ENCODE data around the gene COG3.

Gene COG3

DNA sequence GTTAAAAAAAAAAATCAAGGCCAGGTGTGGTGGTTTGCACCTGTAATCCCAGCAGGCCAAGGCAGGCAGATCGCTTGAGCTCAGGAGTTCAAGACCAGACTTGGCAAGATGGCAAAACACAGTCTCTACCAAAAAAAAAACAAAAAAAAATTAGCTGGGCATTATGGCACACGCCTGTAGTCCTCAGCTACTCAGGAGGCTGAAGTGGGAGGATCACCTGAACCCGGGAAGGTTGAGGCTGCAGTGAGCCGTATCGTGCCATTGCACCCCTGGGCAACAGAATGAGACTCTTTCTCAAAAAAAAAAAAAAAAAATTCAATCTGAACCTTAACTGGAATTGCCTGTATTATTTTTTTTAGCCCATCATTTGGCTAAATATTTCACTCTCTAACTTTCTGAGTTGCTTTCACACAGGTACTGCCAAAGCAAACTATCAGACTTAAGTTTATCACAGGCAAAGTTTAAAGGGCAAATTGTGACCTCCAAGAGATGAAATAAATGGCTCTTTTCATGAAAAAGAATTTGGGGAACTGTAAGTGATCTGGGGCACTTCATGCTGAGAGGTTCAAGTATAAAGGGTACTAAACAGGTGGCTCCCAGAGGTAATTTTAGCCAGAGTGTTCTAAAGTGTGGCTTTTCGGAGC lies 31.9 kb upstream of the COG3 start:
- TF ChIP-seq, protein P1, sequence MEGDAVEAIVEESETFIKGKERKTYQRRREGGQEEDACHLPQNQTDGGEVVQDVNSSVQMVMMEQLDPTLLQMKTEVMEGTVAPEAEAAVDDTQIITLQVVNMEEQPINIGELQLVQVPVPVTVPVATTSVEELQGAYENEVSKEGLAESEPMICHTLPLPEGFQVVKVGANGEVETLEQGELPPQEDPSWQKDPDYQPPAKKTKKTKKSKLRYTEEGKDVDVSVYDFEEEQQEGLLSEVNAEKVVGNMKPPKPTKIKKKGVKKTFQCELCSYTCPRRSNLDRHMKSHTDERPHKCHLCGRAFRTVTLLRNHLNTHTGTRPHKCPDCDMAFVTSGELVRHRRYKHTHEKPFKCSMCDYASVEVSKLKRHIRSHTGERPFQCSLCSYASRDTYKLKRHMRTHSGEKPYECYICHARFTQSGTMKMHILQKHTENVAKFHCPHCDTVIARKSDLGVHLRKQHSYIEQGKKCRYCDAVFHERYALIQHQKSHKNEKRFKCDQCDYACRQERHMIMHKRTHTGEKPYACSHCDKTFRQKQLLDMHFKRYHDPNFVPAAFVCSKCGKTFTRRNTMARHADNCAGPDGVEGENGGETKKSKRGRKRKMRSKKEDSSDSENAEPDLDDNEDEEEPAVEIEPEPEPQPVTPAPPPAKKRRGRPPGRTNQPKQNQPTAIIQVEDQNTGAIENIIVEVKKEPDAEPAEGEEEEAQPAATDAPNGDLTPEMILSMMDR (IDR thresholded peaks at IDR 0.05; ENCODE audit: extremely low read depth, missing control alignments) = no peak
- DNase-seq (ENCODE audit: low spot score) = no peak

DNA sequence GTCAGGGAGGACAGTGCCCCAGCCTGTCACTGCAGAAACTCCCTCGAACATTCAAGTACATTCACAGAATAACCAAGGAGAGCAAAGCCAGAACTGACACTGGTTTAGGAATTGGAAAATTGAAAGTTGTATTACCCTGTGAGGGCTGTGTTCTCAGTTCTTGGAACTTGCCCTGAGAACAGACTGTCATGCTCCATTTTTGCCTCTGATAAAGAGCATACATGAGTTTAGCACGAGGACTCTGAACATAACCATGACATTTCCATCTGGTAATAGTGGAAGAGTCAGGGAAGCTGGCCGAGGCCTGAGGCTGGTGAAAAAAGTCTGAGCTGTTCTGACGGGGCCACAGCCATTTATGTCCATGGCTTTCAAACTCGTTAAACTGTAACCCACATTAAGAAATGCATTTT lies 31.4 kb upstream of the COG3 start:
- TF ChIP-seq, protein P1 (IDR thresholded peaks at IDR 0.05; ENCODE audit: extremely low read depth, missing control alignments) = no peak
- no peak for DNase-seq (ENCODE audit: low spot score)

DNA sequence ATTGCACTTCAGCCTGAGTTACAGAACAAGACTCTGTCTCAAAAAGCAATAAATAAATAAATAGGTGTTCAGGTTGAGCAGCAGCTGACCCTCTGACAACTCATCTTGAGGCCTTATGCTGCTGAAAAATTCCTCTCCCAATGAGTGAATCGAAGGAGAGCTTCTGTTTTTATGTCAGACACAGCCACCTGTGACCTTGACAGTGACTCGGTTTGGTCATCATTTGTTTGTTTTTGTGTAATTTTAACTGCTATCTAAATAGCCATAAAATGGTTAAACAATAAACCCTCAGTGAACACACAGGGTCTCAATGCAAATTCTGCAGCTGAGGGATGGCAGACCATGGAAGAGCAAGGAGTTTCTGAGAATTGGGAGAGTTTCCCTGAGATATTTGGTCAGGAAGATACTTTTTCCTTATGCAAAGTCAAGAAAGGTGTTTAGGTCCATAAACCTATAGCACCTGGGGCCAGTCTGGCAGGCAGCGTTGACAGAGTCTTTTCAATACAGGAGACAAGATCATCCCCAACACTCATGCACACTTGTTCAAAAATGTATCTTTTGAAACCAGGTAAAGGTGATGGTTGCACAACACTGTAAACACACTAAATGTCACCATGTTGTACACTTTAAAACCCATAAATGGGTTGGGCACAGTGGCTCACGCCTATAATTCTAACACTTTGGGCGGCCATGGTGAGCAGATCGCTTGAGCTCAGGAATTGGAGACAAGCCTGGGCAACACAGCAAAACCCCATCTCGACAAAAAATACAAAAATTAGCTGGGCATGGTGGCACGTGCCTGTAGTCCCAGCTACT lies 30.0 kb upstream of the COG3 start:
- no peak for DNase-seq (ENCODE audit: low spot score)
- TF ChIP-seq, protein P1 (IDR thresholded peaks at IDR 0.05; ENCODE audit: extremely low read depth, missing control alignments) = no peak

DNA sequence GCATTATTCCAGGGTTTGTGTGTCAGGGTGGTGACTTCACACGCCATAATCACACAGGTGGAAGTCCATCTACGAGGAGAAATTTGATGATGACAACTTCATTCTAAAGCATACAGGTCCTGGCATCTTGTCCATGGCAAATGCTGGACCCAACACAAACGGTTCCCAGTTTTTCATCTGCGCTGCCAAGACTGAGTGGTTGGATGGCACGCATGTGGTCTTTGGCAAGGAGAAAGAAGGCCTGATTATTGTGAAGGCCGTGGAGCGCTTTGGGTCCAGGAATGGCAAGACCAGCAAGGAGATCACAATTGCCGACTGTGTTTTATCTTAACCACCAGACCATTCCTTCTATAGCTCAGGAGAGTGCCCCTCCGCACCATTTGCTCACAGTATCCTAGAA lies 28.4 kb upstream of the COG3 start:
- TF ChIP-seq, protein P1 (IDR thresholded peaks at IDR 0.05; ENCODE audit: extremely low read depth, missing control alignments) = no peak
- no peak for DNase-seq (ENCODE audit: low spot score)

DNA sequence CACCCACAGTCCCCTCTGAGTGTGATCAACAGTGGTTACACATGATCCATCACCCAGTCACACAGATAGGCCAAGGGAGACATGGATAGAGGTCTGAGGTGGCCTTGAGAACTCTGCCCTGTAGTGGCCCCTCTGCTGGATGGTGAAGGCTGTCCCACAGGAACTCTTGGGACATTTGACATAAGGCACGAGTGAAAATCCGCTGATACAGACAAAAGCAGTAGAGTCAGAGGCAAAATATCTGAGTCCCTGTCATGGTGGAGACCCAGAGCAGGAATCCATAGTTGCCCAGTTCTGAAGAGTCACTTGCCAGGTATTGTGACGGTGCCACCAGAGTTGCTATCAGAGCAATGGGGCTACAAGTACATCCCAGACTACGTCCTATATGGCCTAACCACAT lies 27.8 kb upstream of the COG3 start:
- TF ChIP-seq, protein P1 (IDR thresholded peaks at IDR 0.05; ENCODE audit: extremely low read depth, missing control alignments) = no peak
- no peak for DNase-seq (ENCODE audit: low spot score)

DNA sequence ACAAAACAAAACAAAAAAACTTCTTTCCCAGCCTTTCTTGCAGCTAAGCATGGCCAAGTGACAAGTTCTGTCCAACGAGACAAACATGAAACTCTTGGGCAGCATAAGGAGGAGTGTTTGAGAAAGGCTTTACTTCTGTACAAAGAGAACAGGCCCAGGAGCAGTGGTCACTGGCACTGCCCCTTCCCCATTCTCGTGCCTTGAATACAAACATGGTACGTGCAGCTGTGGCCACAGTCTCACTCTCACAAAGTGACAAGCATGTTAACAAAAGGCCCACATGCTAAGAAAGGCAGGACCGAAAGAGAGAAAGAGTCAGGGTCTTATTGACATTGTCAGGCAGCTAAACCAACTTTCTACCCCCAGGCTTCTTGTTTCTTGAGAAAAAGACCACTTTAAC lies 26.8 kb upstream of the COG3 start:
- TF ChIP-seq, protein P1 (IDR thresholded peaks at IDR 0.05; ENCODE audit: extremely low read depth, missing control alignments) = no peak
- DNase-seq (ENCODE audit: low spot score) = no peak

DNA sequence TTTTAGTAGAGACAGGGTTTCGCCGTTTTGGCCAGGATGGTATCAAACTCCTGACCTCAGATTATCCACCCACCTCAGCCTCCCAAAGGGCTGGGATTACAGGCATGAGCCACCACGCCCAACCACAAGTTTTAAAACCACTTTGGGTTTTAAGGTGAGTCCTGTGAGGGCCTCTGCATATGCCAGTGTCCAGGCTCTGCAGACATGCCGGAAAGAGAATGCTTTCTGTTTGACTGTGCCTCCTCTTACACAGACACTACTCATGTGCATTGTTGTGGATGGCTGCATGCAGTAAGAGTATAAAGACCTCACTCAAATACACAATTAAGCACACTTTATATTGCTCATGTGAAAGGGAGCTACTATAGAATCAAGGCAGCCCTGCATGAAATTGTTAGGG lies 25.7 kb upstream of the COG3 start:
- TF ChIP-seq, protein P1 (IDR thresholded peaks at IDR 0.05; ENCODE audit: extremely low read depth, missing control alignments) = no peak
- no peak for DNase-seq (ENCODE audit: low spot score)

All from GM20000 (cell line).